Raji (cell line): ENCODE measurements around the gene TRMT5.

Experiments
- POLR2A ChIP-seq: IDR thresholded peaks from 2 replicates; pipeline ENCODE4 v1.6.1; 2011; ENCODE audit warnings: low read depth, low read length, control low read depth; ENCODE audit not compliant: insufficient read depth

The TRMT5 gene

GRCh38 chr14:60943637-60944032, 37.2 kb downstream of the TRMT5 start:
- TF ChIP-seq POLR2A: no peak

- no peak for TF ChIP-seq POLR2A
Observed at GRCh38 chr14:60935319-60935718, 45.6 kb downstream of the TRMT5 start.

GRCh38 chr14:60933920-60934655, 46.8 kb downstream of the TRMT5 start:
- TF ChIP-seq POLR2A: no peak

GRCh38 chr14:60931218-60931617, 49.7 kb downstream of the TRMT5 start:
- TF ChIP-seq POLR2A: no peak

- TF ChIP-seq POLR2A: no peak
Observed at GRCh38 chr14:60926002-60926401, 54.9 kb downstream of the TRMT5 start.

- no peak for TF ChIP-seq POLR2A
Observed at GRCh38 chr14:60925286-60925685, 55.6 kb downstream of the TRMT5 start.

GRCh38 chr14:60922050-60922449, 58.8 kb downstream of the TRMT5 start:
- no peak for TF ChIP-seq POLR2A
